GM18526 (cell line): ENCODE results near the gene FOXG1.

ENCODE experiments used
- POLR2A ChIP-seq: IDR thresholded peaks from 3 replicates; pipeline ENCODE4 v1.6.1; 2011; ENCODE audit not compliant: insufficient read length; ENCODE audit errors: extremely low read depth

Gene FOXG1

DNA sequence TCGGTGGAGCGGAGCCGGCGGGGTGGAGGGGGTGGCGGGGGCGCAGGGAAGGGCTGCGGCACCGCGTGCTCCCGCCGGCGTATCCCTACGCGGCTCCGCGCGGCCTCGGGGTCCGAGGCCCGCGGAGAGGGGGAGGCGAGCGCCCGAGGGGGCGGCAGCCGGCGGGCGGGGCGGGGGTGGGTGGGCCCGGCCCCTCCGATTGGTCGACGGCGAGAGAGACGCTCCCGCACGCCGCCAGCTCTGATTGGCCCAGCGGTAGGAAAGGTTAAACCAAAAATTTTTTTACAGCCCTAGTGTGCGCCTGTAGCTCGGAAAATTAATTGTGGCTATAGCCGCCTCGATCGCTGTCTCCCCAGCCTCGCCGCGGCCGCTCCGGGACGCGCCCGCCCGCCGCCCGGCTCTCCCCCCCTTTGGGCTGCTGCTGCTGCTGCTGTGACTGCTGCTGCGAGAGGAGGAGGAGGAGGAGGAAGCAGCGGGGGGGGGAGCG lies at the start of gene FOXG1:
TSS of gene FOXG1 (plus strand) at position 319 of the 487 bp plus-strand sequence. CDS start 493 bp downstream, outside the sequence.
- no peak for TF ChIP-seq POLR2A

DNA sequence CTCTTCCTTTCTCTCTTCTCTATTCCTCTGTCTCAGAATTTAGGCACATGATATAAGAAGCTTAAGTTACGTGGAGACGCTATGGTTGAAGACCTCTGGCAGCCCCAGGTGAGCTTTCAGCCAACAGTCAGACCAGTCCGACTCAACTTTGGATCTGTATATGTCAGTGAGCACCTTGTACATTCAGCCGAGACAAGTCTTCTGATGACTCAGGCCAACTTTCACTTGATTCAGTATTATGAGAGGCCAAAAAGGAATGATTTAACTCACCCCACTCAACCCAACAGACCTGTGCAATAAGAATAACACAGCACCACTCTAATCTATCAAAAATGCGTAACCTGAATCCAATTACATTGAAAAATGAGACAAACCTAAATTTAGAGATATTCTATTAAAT lies 47.5 kb upstream of the FOXG1 start:
- no peak for TF ChIP-seq POLR2A

DNA sequence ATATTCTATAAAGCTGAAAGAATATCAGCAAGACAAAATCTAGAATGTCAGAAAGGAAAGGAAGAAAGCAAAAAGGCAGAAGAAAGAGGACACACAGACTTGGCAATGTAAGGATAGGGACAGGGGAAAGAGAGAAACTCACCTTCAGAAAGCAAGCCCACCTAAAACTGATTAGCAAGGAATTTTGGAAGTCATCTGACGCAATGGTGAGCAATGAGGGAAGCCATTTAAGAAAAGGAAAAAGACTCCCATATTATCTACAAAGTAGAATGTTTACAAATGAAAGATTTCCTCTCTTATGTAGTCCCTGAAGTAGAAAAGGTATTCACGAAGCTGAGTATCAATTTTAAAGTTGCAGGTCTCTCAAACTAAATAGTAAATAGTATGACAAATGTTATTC lies 35.2 kb upstream of the FOXG1 start:
- TF ChIP-seq POLR2A, result no peak

DNA sequence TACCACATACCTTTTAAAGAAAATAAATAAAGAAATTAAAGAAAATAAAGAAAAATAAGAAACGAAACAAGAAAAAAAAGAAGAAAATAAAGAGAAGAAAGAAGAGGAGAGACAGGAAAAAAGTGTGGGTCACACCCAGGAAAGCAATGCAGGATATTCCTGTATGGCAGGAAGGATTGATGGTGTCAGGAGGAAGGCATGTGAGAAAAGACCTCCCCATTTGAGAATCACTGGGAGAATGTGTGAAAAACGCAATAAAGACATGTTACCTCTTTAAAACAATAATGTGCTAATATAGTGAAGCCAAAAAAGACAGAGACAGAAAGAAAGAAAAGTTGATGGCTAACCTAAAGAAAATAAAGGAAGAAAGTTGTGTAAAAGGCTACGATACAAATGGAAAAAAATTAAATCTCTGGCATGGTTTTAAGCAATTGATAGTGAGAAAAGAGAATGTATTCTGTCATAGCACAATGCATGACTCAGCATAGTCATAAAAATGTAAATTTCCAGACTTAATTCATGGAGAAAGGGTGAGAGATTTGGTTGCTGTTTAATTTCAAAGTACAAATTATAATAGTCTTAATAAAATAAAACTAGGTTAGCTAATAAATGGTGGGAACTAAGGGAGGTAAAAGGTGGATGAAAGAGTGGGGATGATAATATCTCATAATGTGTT lies 24.3 kb upstream of the FOXG1 start:
- no peak for TF ChIP-seq POLR2A

DNA sequence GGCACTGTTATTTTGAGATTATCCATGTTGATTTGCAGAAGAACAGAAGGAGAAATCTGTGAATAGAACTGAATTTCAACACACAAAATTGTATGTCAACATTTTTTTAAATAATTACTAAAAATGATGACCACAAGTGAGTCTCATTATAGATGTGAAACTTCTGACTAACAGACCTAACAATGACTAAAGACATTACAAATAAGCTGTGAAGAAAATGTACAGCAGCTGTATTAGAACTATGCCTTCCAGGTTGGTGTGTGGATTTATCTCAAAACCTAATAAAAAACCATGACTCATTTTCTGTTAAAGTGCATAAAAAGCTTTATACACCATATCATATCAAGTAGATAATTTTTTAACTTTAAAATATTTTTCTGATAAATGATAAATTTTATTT lies 22.5 kb upstream of the FOXG1 start:
- no peak for TF ChIP-seq POLR2A

DNA sequence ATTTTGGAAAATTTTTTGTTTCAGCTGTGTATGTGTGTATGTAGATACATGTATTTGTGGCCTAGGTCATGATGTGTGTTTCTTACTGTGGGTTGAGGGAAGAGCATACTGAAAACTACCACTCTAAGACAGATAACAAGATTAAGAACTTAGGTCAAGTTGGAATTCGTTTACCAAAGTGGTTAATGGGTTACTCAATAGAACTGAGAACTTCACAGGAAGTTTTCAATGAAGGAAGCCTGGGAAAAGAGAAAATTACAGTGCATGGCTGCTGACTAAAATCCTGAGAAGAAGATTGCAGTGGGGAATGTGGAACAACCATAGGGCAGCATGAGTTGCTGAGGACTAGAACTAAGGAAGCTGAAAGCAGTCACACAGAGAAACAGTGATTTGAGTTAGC lies 21.4 kb upstream of the FOXG1 start:
- no peak for TF ChIP-seq POLR2A

DNA sequence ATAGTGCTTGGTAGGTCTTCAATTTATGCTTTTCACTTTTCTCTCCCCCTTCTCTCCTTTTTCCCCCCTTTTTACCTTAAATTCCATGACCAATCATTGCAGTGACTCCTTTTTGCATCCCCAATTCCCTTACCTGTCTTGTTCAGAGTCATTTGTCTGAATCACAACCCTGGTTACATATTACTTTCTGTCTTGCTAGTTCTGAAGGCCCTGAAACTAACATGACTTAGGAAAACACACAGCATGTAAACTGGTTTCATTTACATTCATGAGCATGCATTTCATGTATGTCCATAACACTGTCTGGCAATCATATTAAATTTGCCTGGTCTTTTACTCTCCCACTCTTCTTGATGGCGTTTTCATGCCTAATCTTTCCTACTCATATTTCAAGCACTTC lies 20.3 kb upstream of the FOXG1 start:
- TF ChIP-seq POLR2A, result no peak

DNA sequence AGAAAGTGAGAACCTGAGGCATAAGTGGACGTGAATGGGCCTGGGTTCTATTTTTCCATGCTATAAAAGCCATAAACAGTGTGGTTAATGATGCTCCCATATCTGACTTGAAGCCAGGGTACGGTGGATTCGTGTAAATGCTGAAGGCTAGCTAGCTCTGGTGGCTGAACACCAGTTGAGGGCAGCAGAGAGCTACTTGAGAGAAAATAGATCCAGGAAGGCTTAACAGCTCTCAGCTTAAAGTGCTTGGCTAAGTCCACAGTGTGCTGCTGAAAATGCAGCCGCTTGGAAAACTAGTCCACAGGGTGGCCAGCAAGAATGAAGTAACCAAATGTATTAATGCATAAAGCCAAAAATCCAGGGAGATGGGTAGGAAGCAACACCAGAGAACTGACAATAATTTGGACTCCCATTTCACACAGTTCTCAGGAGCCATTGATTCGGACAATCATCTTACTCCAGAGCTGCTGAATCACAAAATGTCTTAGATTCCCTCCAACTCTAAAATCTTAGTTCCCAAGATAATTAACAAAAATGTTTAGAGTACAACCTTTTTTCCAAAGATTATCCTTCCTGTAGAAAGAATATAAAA lies 15.0 kb upstream of the FOXG1 start:
- no peak for TF ChIP-seq POLR2A

DNA sequence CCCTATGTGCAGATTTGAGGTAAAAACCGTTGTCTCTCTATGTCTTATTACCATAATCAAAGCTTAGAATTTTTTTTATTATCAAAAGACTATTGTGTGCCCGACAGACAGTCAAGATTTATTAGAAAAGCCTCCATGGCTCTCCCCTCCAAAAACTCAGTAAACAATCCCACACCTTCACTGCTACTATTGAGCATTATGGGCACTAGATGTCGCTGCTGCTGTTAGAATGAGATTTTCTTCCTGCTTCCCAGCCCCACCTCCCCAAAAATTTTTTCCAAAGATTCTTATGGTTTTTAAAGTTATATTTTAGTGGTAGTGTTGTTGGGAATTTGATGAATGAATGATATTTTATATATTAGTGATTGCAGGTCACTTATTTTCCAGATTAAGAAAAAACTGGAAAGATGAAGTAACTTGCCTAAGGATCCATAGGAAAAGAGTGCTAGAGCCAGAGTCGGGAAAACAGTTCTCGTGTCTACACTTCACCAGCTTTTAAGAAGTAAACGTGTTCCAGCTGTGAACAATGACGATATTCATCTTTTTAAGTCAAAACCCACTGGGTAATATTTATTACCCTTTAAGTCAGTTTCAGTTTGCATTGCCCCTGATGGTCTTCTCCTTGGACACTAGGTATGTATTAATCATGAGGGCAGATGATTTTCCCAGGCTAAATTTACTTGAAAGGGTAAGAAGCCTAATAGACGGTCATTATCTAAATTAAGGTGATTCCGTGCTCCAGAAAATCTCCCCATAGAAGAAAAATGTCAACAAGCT lies 12.2 kb upstream of the FOXG1 start:
- no peak for TF ChIP-seq POLR2A

DNA sequence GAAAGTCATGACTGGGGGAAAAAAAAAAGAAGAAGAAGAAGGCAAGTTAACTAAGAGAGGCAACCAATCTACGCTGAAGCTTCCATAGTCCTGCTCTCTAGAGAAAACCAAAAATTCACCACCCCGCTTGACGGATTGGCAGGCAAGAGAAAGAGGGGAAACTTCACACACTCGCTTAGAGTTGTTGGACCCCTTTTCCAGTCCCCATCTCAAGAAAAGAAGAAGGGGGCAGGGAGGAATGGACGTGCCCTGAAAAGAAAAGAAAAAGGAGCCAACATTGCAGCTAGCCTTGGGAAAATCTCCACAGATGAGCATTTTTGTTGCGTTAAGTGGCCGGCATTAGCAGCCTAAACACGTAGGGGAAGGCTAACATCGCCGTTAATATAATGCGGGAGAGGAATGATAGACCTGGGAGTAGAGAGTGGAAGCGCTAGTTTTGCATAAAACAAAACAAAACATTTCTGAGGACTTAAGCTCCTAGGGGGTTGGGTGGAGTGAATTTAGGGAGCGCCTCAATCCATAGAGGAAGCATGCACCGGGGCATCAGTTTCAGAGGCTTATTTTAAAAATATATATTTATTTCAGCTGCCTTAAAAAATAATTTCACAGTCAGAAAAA lies 11.3 kb upstream of the FOXG1 start:
- TF ChIP-seq POLR2A, result no peak

DNA sequence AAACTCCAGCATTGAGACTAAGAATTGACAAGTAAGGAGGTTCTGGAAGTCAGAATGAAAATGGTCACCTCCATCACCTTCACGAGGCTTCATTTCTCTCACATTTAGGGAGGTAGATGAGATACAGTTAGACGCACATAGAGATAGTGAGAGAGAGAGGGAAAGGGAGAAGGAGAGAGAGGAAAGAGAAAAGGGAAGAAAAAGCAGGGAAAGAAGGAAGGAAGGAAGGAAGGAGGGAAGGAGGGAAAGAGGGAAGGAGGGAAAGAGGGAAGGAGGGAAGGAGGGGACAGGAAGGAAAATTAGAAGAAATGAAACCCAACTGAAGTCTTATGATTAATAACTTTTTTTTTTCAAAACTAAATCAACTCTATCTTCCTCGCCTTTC lies 10.7 kb upstream of the FOXG1 start:
- TF ChIP-seq POLR2A, result no peak

DNA sequence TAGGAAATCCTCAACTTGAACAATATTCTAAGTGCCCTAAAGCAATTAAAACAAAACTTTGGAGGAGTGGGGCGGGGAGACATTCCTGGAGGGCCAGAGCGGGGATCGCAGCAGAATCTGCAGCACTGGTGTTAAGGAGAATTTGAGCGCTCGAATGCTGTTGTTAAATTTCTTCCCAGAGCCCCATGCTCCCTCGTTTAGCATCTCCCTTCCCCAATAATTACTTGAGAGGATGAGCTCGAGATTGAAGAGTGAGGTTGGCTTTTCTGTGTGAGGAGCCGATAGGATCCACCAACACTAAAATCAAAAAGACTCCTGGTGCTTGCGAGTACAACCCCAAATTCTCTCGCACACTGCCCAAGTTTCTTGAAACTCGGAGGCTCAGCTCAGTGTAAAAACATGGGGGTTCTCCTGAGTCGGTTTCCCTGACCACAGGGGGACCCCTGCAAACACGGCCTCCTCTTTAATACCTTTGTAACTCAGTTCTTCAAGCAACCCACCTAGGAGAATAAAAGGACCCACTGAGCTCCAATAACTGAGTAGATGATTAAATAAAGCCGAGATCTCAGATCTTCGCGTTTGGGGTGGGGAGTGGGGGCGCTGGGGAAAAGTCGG lies 10.2 kb upstream of the FOXG1 start:
- TF ChIP-seq POLR2A, result no peak

DNA sequence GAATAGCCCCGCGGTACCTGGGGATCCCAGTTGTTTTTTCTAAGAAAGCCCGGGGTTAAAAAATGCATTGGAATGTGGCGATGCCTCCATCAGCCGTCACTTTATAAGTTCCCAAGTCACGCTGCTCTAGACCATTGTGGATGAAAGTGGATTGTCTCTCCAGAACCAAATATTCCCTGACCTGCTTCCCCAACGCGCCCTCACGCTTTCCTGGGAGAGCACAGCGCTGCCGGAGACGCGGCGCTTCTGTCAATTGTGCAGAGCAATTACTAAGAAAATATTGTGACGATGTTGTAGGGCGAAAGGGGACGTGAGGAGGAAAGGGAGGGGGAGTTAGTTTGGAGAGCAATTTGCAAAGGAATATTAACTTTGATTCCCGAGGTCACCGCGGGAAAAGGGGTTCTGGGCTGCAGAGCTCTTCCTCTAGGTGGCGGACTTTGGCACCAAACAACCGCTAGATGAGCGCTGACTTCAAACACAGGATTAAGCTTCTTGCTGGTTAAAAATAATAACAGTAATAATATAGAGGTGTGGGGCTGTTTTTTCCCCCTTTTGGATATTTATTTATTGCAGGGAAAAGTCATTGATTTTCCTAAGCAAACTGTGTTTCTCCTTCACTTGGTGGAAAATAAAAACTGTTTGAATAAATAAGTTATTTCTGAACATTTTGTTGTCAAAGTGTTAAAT lies 9.6 kb upstream of the FOXG1 start:
- TF ChIP-seq POLR2A, result no peak

DNA sequence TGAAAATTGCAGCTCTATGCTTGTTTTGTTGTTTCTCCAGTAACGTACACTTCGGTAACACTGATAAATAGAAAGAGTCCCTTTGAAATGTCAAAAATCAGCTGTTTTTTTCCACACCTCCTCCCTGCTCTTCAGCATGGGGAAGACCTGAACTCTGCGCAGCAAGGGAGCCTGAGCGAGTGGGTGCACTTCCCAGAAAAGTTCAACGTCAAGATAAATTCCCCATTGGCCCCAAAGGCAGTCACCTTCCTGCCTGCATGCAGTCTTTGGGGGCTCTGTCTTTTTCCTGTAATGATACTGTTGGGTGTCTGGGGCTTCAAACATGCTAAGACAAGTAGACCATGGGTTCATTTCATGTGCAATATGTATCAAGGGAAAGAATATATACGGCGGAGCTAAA lies 8.8 kb upstream of the FOXG1 start:
- TF ChIP-seq POLR2A, result no peak
